Measurements from ENCODE around the gene ANKRD18B.
"Not testable (repeated sequence)": the region's sequence is repeated elsewhere in the genome, so short reads cannot be mapped to it uniquely, and the experiment has no call there.

- TF ChIP-seq EP300, CTCF (IDR thresholded peaks at IDR 0.05): not testable (repeated sequence)
Measured at GRCh38 chr9:33604249-33604648, 80.2 kb downstream of the ANKRD18B start.

Measured in ovary (tissue), 3 donors.